Spleen (tissue), 11 donors: ENCODE measurements around the gene DCUN1D5. TPM values are rescaled to one million over a fixed set of nuclear protein-coding genes. Genes with fewer than 3 reads are reported as not detected.

Experiments used
- DNase-seq: peaks from one replicate; pipeline ENCODE4 v3.0.0-alpha.2; 2020
- H3K27ac ChIP-seq, 8 donors: fragments of 200-600 bp; sonication (generic) in 7 of 8; 1 replicate in 4 of 8; 2 replicates in 4 of 8; pipeline versions ENCODE4 v1.5.0 to v1.8.0; 2016 to 2021; ENCODE audit warnings: inconsistent platforms in 4 of 8, mild to moderate bottlenecking in 4 of 8, moderate library complexity in 1 of 8
- H3K27me3 ChIP-seq, 7 donors: fragments of 200-600 bp; sonication (generic) in 6 of 7; replicated peaks in 1 of 7; 1 replicate in 4 of 7; 2 replicates in 3 of 7; pipeline versions ENCODE4 v1.5.0 to v1.8.0; 2016 to 2021; ENCODE audit warnings: inconsistent platforms in 3 of 7, mild to moderate bottlenecking in 1 of 7
- H3K36me3 ChIP-seq, 6 donors: fragments of 200-600 bp; sonication (generic) in 5 of 6; 1 replicate in 4 of 6; 2 replicates in 2 of 6; pipeline versions ENCODE4 v1.5.0 to v1.8.0; 2016 to 2021; ENCODE audit warnings: inconsistent platforms in 2 of 6
- H3K4me1 ChIP-seq, 6 donors: fragments of 200-600 bp; sonication (generic) in 5 of 6; 1 replicate in 3 of 6; 2 replicates in 3 of 6; pipeline versions ENCODE4 v1.5.0 to v1.8.0; 2016 to 2021; ENCODE audit warnings: inconsistent platforms in 3 of 6
- H3K4me3 ChIP-seq, 8 donors: fragments of 200-600 bp; sonication (generic) in 7 of 8; 1 replicate in 4 of 8; 2 replicates in 4 of 8; pipeline versions ENCODE4 v1.5.0 to v1.8.0; 2016 to 2021; ENCODE audit warnings: inconsistent platforms in 4 of 8, mild to moderate bottlenecking in 4 of 8, moderate library complexity in 2 of 8
- H3K9me3 ChIP-seq, 8 donors: fragments of 200-600 bp; sonication (generic) in 7 of 8; 1 replicate in 4 of 8; 2 replicates in 4 of 8; pipeline versions ENCODE4 v1.5.0 to v1.8.0; 2016 to 2021; ENCODE audit warnings: inconsistent platforms in 4 of 8
- CTCF ChIP-seq, 11 experiments: fragments of 200-600 bp in 7 of 11; fragments of 450-650 bp in 4 of 11; sonication (generic) in 4 of 11; IDR thresholded peaks in 8 of 11; conservative IDR thresholded peaks in 3 of 11; 1 replicate in 7 of 11; 2 replicates in 4 of 11; pipeline versions ENCODE4 v1.4.0 to v1.8.0; 2016 to 2021; ENCODE audit warnings: antibody characterized with exemption in 11 of 11, inconsistent platforms in 4 of 11, mild to moderate bottlenecking in 1 of 11
- POLR2A ChIP-seq, 3 donors: fragments of 450-650 bp; IDR thresholded peaks; one replicate each; pipeline ENCODE4 v1.5.1; 2017; ENCODE audit warnings: antibody characterized with exemption in 3 of 3, mild to moderate bottlenecking in 1 of 3
- POLR2AphosphoS5 ChIP-seq, 3 donors: sonication (generic); formaldehyde crosslinking; IDR thresholded peaks; one replicate each; pipeline ENCODE4 v1.5.1; 2017; ENCODE audit warnings: antibody characterized with exemption in 3 of 3
- WGBS, 5 donors: extraction: QIAGEN DNeasy Blood & Tissue Kit in 3 of 5; methylation state at CpG; one replicate each; pipeline versions ENCODE4 v1.1.5 to v1.1.7; 2013 to 2018; 5-methylcytosine and 5-hydroxymethylcytosine counted together
- intact Hi-C: fragments of 100-400 bp; cut with DNase I; formaldehyde crosslinking; loops from one replicate; pipeline ENCODE4 v1.15.0; 2023; ENCODE audit warnings: low total_unique reads
- polyA plus RNA-seq, 3 donors: library from polyadenylated mRNA; stranded (reverse); fragments of 200-250 nt; gene quantifications; one replicate each; pipeline ENCODE4 v1.2.1, GENCODE V29; 2013
- total RNA-seq, 7 donors: library from RNA; depleted of rRNA in 3 of 7; stranded (reverse); fragments of >200 nt in 3 of 7; fragmentation: NEBNext Ultra II Directional in 4 of 7; extraction: Animal tissue kit (Norgen Biotek cat#: 25700) in 4 of 7; gene quantifications; one replicate each; pipeline versions ENCODE4 v1.1.0 to v1.2.1, GENCODE V29; 2016 to 2021
- donor health status: healthy with polysubstance abuse.
- donor health status: DM: no; HTN: no; CAD: no; lungs with moderate emphysema.
- donor health status: DM: no; HTN: no; CAD: no.
- donor health status: Bipolar disorder and iron deficiency.
- donor health status: healthy.
- donor health status: DM: no; HTN: no; CAD: no.
- donor health status: DM: yes; HTN: yes; CAD: no.

The DCUN1D5 gene
- total and polyA plus RNA-seq, 10 donors = 12.3 to 33.0 (median 18.9) TPM

- no peaks in the 10 kb centered on the region for H3K36me3 ChIP-seq
- no peak for DNase-seq
- TF ChIP-seq POLR2A (IDR thresholded peaks at IDR 0.05) (no peak), POLR2AphosphoS5 (IDR thresholded peaks at IDR 0.05) (no peak), CTCF (IDR thresholded peaks at IDR 0.05 in 8 of 11, conservative IDR thresholded peaks at IDR 0.05 in 3 of 11) (no peak)
- no peak overlapping the region for H3K4me3 ChIP-seq
- H3K9me3 ChIP-seq = no peaks in the 10 kb centered on the region
- no peak overlapping the region for H3K27ac ChIP-seq
- no peaks in the 10 kb centered on the region for H3K27me3 ChIP-seq
- intact Hi-C loops = no loop called here
- peaks cover 0 to 7% (median 0%) of the 10 kb centered on the region in 6 donors for H3K4me1 ChIP-seq
These were observed 41.6 kb downstream of the DCUN1D5 start for GRCh38 chr11:103050351-103050750.

- no peak for TF ChIP-seq POLR2AphosphoS5 (IDR thresholded peaks at IDR 0.05)
- TF ChIP-seq POLR2A (IDR thresholded peaks at IDR 0.05) = no peak
- no peak for TF ChIP-seq CTCF (IDR thresholded peaks at IDR 0.05 in 8 of 11, conservative IDR thresholded peaks at IDR 0.05 in 3 of 11)
- Histone ChIP-seq H3K4me3 (no peak overlapping the region), H3K27me3 (no peaks in the 10 kb centered on the region), H3K36me3 (no peaks in the 10 kb centered on the region), H3K4me1 (no peaks in the 10 kb centered on the region), H3K9me3 (no peaks in the 10 kb centered on the region), H3K27ac (no peak overlapping the region)
- intact Hi-C loops = no loop called here
- DNase-seq = no peak
These were observed 44.1 kb downstream of the DCUN1D5 start for GRCh38 chr11:103047837-103048236.

- Histone ChIP-seq H3K4me1 (no peaks in the 10 kb centered on the region), H3K27ac (no peak overlapping the region), H3K27me3 (no peaks in the 10 kb centered on the region), H3K4me3 (no peak overlapping the region), H3K9me3 (no peaks in the 10 kb centered on the region), H3K36me3 (no peaks in the 10 kb centered on the region)
- DNase-seq = no peak
- TF ChIP-seq POLR2AphosphoS5 (IDR thresholded peaks at IDR 0.05) (no peak), CTCF (IDR thresholded peaks at IDR 0.05 in 8 of 11, conservative IDR thresholded peaks at IDR 0.05 in 3 of 11) (no peak), POLR2A (IDR thresholded peaks at IDR 0.05) (no peak)
- intact Hi-C loops = no loop called here
- 72 to 85% (median 75%) methylated on average over 7 of the region's 7 CpGs for WGBS, 5 donors
These were observed 47.9 kb downstream of the DCUN1D5 start for GRCh38 chr11:103043826-103044678.

- TF ChIP-seq POLR2AphosphoS5 (IDR thresholded peaks at IDR 0.05) (no peak), CTCF (IDR thresholded peaks at IDR 0.05 in 8 of 11, conservative IDR thresholded peaks at IDR 0.05 in 3 of 11) (no peak), POLR2A (IDR thresholded peaks at IDR 0.05) (no peak)
- no peaks in the 10 kb centered on the region for H3K9me3 ChIP-seq
- H3K27ac ChIP-seq = no peak overlapping the region
- no peak overlapping the region for H3K4me3 ChIP-seq
- intact Hi-C loops = no loop called here
- no peaks in the 10 kb centered on the region for H3K4me1 ChIP-seq
- 57 to 76% (median 65%) methylated on average over 2 of the region's 2 CpGs for WGBS, 5 donors
- H3K36me3 ChIP-seq = no peaks in the 10 kb centered on the region
- DNase-seq = no peak
- H3K27me3 ChIP-seq = no peaks in the 10 kb centered on the region
These were observed 49.8 kb downstream of the DCUN1D5 start for GRCh38 chr11:103042161-103042560.
